ENCODE measurements around the gene USP19. TPM values are rescaled to one million over a fixed set of nuclear protein-coding genes. Genes with fewer than 3 reads are reported as not detected.

Gene USP19
- total and polyA plus RNA-seq, 12 donors: 26.1 to 744 (median 79.8) TPM

DNA sequence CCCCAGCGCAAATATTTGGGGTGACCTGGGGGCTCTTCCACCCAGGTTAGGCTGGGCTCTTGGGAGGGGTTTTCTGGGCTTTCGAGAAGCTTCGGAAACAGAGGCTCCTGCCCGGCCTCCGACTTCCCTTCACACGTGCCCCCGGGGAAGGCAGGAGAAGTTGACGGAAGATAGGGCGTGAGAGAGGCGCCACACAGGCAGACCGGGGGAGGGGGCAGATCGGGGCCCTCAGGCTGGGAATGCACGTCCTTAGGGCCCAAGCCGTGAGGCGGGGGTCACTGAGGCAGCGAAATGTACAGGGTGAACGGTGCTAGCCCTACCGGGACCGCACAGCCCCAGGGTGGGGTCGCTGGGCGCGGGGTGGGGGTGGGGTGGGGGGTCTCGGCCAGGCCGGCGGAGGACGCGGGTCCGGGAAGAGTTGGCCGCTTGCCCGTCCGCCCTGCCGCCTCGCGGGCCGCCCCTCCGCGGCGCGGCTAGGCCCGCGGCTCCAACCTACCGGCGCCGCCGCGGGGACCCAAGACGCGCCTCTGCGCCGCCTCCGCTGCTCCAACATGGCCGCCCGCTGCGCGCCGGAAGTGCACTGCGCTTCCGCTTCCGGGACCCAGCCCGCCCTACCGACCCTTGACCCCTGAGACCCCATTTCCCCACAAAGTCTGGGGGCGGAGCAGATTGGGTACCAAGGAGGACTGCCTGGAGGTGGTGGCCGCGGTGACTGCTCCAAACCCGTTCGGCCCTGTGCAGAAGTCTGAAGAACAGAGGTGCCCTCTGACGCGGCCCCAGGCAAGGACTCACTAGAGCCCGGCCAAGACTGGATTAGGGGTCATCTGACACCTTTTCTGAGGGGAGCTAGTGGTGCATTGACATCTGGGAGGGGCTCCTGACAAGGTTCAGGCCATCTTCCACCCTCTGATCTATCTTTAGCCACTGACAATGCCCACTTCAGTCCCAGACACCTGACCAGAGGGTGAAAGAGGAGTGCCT lies 45.4 kb upstream of the USP19 start, which contains the start of gene CCDC71:
CCDC71 (minus strand) TSS at position 561 of the 981 bp plus-strand sequence. CDS start 2,123 bp downstream, outside the sequence.
- intact Hi-C loops (cut with DNase I): loop anchor here in 1 of 2 donors (5.0 kb wide), 1 partner anchor 276 kb away; no protein-coding TSS in a partner anchor
- 0 to 27% (median 5%) methylated on average over 7 to 69 of the region's 69 CpGs for WGBS, 4 donors
- Histone ChIP-seq H3K36me3 (replicated peaks in 1 of 2) (peaks cover 0 to 15% of the 10 kb centered on the region in 2 donors), H3K27ac (peak within 1 kb of the TSS in 4 of 5 donors; percentile 34 to 99 (median 89)), H3K4me3 (peak within 1 kb of the TSS in 3 of 4 donors; percentile 61 to 95 (median 85)), H3K9me3 (replicated peaks in 1 of 3) (no peaks in the 10 kb centered on the region), H3K4me1 (replicated peaks in 1 of 2) (peaks cover 26 to 40% of the 10 kb centered on the region in 2 donors), H3K27me3 (no peaks in the 10 kb centered on the region)
- DNase-seq: peak; percentile 67 to 82 (median 74)
- peak in 1 of 2 donors; percentile 35 for TF ChIP-seq POLR2A (IDR thresholded peaks at IDR 0.05)
- TF ChIP-seq, protein P1, sequence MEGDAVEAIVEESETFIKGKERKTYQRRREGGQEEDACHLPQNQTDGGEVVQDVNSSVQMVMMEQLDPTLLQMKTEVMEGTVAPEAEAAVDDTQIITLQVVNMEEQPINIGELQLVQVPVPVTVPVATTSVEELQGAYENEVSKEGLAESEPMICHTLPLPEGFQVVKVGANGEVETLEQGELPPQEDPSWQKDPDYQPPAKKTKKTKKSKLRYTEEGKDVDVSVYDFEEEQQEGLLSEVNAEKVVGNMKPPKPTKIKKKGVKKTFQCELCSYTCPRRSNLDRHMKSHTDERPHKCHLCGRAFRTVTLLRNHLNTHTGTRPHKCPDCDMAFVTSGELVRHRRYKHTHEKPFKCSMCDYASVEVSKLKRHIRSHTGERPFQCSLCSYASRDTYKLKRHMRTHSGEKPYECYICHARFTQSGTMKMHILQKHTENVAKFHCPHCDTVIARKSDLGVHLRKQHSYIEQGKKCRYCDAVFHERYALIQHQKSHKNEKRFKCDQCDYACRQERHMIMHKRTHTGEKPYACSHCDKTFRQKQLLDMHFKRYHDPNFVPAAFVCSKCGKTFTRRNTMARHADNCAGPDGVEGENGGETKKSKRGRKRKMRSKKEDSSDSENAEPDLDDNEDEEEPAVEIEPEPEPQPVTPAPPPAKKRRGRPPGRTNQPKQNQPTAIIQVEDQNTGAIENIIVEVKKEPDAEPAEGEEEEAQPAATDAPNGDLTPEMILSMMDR (IDR thresholded peaks at IDR 0.05): no peak

DNA sequence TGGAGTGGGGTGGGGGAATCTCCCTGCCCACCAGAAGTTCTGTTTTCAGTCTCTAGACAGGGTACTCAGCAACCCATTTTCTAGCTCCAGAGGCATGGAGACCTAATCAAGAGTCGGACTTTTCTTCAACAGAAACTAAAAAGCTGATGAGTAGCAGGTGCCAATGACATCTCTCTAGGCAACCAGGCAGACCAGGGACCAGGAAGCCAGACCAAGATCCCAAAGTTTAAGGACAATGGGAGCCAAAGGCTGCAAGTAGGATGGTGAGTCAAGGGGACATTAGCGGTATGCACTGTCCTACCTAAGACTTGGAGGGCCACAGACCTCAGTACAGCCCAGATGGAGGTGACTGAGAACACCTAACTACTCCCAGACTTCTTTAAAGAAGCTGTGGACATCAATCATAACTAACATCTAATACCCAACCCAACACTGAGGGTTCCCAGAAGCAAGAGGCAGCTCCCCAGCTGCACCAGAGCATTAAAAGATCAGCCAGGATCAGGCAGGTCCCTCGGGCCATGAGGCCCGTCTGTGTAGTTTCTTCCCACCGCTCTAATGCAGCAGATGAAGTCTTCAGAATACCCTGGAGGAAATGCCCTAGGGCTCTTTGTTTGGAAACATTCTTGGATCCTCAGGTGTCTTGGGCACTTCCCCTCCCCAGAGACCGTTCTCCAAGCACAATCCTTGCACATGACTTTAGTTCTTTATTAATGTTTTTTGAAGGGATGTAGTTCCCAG lies 44.5 kb upstream of the USP19 start:
- TF ChIP-seq, protein P1 (IDR thresholded peaks at IDR 0.05): no peak
- peak overlapping the region in 3 of 4 donors; percentile 61 to 95 (median 85) for H3K4me3 ChIP-seq
- H3K27me3 ChIP-seq: no peaks in the 10 kb centered on the region
- 30 to 41% (median 36%) methylated on average over 6 of the region's 6 CpGs for WGBS, 4 donors
- peaks cover 0 to 15% of the 10 kb centered on the region in 2 donors for H3K36me3 ChIP-seq (replicated peaks in 1 of 2)
- H3K9me3 ChIP-seq (replicated peaks in 1 of 3): no peaks in the 10 kb centered on the region
- peak overlapping the region in 4 of 5 donors; percentile 34 to 99 (median 89) for H3K27ac ChIP-seq
- DNase-seq: no peak
- intact Hi-C loops (cut with DNase I): loop anchor here in 1 of 2 donors (5.0 kb wide), 1 partner anchor 277 kb away; no protein-coding TSS in a partner anchor
- H3K4me1 ChIP-seq (replicated peaks in 1 of 2): peaks cover 20 to 33% of the 10 kb centered on the region in 2 donors

DNA sequence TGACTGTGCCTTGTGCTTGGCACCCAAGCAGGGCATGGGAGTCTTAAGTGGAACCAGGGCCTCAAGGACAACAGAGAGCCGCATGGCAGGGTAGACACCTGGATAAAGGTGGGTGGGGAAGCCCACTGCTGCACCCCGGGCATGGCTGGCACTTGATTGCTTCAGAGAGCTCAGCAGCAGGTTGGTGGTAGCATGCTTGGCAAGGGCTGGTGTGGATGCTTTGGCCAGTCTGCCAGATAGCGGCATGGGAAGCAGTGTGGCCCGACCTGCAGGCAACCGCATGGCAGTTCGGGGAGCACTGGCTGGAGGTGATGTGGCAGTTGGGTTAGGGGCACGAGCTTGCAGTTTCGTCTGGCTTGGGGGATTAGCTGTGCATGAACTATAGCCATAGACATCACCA lies 43.0 kb upstream of the USP19 start:
- H3K36me3 ChIP-seq (replicated peaks in 1 of 2): peaks cover 0 to 15% of the 10 kb centered on the region in 2 donors
- peaks cover 20 to 33% of the 10 kb centered on the region in 2 donors for H3K4me1 ChIP-seq (replicated peaks in 1 of 2)
- 93 to 97% (median 95%) methylated on average over 5 to 8 of the region's 8 CpGs for WGBS, 4 donors
- no peaks in the 10 kb centered on the region for H3K27me3 ChIP-seq
- intact Hi-C loops (cut with DNase I): no loop called here
- H3K4me3 ChIP-seq: no peak overlapping the region
- TF ChIP-seq POLR2A (IDR thresholded peaks at IDR 0.05): no peak
- TF ChIP-seq, protein P1 (IDR thresholded peaks at IDR 0.05): no peak
- no peak overlapping the region for H3K27ac ChIP-seq
- DNase-seq: no peak
- H3K9me3 ChIP-seq (replicated peaks in 1 of 3): no peaks in the 10 kb centered on the region

Measured in adrenal gland (tissue), 12 donors.